Fibroblast of mammary gland (primary cell): ENCODE data around the gene SLC4A1AP.

Source experiments
- DNase-seq: peaks from one replicate; pipeline ENCODE4 v3.0.0-alpha.2; 2010; ENCODE audit warnings: low read depth
- H3K4me3 ChIP-seq: 2 replicates; pipeline ENCODE4 v1.5.1; 2011; ENCODE audit warnings: low read depth, mild to moderate bottlenecking, low read length, moderate library complexity; ENCODE audit not compliant: control insufficient read depth
- TF ChIP-seq, protein P1 (sequence below): conservative IDR thresholded peaks from 2 replicates; pipeline ENCODE4 v1.5.1; 2011; ENCODE audit warnings: low read depth, low read length, inconsistent platforms; ENCODE audit not compliant: control insufficient read depth, insufficient read depth

Gene SLC4A1AP

DNA sequence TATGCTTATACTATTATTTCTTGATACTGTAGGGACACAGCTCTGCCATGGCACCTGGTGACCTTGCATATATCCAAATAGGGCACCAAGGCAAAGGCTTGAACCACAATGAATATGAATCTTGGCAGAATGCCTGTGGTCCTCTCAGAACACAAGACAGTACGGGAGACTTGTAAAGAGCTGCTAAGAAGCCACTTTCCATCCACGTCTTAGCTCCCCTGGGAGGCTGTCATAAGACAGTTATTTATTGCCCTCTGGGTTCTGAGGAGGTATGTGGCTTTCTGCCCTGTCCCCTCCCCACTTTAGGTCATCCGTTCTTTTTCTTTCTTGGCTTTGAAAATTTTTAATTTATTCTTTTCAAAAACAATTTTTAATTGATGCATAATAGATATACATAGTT is 78.0 kb downstream of the SLC4A1AP start:
- no peak overlapping the region for H3K4me3 ChIP-seq
- no peak for DNase-seq
- TF ChIP-seq, protein P1, sequence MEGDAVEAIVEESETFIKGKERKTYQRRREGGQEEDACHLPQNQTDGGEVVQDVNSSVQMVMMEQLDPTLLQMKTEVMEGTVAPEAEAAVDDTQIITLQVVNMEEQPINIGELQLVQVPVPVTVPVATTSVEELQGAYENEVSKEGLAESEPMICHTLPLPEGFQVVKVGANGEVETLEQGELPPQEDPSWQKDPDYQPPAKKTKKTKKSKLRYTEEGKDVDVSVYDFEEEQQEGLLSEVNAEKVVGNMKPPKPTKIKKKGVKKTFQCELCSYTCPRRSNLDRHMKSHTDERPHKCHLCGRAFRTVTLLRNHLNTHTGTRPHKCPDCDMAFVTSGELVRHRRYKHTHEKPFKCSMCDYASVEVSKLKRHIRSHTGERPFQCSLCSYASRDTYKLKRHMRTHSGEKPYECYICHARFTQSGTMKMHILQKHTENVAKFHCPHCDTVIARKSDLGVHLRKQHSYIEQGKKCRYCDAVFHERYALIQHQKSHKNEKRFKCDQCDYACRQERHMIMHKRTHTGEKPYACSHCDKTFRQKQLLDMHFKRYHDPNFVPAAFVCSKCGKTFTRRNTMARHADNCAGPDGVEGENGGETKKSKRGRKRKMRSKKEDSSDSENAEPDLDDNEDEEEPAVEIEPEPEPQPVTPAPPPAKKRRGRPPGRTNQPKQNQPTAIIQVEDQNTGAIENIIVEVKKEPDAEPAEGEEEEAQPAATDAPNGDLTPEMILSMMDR, result no peak

DNA sequence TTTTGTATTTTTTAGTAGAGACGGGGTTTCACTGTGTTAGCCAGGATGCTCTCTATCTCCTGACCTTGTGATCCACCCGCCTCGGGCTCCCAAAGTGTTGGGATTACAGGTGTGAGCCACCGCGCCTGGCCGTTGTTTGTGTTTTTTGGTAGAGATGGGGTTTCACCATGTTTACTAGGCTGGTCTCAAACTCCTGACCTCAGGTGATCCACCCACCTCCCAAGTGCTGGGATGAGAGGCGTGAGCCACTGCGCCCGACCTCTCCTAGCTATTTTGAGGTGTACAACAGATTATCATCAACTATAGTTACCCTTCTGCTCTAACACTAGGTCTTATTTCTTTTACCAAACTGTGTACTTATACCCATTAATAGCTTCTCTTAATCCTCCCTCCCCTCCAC is 78.9 kb downstream of the SLC4A1AP start:
- DNase-seq, result no peak
- TF ChIP-seq, protein P1, result no peak
- H3K4me3 ChIP-seq, result no peak overlapping the region
